Measurements from ENCODE around the gene STARD10.

The STARD10 gene

DNA sequence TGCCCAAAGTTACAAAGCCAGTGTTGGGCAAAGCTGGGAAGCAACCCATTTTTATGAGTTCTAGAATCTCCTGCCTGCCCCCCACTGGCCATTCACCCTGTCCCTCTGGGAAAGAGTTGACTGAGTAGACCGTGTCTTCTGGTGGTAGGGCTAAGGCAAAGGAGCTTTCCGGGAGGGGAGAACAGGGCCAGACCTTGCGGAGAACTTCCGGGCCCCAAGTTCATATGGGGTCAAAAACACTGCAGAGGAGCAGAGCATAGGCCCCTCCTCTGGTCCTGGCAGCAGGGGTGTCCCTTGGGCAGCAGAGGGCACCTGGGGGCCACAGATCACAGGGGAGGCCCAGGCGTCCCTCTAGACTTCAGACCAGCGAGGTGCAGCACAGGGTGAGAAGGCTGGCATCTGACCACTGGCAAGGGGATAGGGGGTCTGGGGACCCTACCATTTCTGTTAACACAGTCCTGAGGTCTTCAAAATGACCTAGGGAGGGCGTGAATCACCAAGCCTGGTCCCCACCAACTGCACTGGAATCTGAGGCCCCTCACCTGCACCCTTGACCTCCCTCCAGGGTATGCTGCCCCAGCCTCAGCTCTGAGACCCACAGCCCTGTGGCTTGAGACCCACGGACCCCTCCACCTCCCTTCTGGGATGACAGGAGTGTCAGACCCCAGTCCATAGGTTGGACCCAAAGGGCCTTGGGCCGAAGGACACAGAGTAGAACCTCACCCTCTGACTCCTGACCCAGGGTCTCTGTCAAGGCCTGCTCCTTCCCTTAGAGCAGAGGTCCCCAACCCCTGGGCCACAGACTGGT is 40.3 kb downstream of the STARD10 start:
- POLR2A ChIA-PET: no interaction called here
- CTCF ChIA-PET: interaction anchor here (0.6 to 0.7 kb wide), 2 partner anchors 34 to 41 kb away, joined by 3 read pairs; partner anchors contain the start of gene STARD10
- TF ChIP-seq SP1 (IDR thresholded peaks at IDR 0.05): no peak
- no peak for DNase-seq (ENCODE audit: extremely low spot score)

DNA sequence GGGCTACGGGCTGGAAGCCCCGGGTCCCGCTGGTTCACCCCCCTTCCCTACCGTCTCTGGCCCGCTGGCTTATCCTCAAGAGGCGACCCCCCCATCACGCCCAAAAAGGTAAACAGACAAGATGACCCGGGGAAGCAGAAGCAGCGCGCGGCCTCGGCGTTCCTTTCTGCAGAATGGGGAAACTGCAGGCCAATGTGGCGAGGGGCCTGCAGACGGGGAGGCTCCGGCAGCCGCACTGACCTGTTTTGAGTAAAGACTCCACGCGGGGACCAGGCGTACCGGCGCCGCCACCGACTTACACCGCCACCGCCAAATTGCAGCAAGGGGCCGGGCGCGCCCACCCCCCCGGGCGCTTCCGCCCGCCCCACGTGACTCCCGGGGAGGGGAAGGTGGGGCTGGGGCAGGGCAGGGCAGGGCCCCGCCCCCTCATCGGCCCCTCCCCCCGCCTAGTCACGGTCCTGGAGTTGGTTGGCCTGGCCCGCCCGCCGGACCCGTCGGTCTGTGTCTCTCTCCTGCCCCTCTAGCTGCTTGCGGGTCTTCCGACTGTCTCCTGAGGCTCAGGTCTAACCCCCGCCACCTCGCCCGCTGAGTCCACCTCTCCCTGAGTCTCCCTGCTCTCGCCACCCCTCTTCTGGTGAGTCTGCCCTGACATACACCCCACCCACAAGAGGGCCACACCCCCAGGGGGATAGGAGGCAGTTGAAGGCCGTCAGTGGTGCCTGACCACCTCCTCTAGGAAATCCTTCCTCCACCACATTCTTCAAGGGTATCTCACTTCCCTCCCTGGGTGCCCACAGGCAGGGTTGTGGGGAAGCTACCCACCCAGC is 41.5 kb downstream of the STARD10 start, which contains the start of gene ARAP1:
TSS of gene ARAP1 (minus strand) at position 321 of the 827 bp plus-strand sequence. CDS start 25,280 bp downstream, outside the sequence.
- ChIA-PET CTCF (interaction anchor here (0.7 kb wide), 1 partner anchor 42 kb away, joined by 3 read pairs; the partner anchor contains the start of gene STARD10), POLR2A (no interaction called here)
- TF ChIP-seq FOXK2 (IDR thresholded peaks at IDR 0.05) (no peak), L3MBTL2 (conservative IDR thresholded peaks at IDR 0.05) (0 out of 2 replicates have a peak, but pooled peaks have one; percentile 16), ELF4 (IDR thresholded peaks at IDR 0.05) (0 out of 2 replicates have a peak, but pooled peaks have one; percentile 22), BHLHE40 (IDR thresholded peaks at IDR 0.05; ENCODE audit: borderline replicate concordance) (no peak)
- DNase-seq (ENCODE audit: extremely low spot score): peak; percentile 87

DNA sequence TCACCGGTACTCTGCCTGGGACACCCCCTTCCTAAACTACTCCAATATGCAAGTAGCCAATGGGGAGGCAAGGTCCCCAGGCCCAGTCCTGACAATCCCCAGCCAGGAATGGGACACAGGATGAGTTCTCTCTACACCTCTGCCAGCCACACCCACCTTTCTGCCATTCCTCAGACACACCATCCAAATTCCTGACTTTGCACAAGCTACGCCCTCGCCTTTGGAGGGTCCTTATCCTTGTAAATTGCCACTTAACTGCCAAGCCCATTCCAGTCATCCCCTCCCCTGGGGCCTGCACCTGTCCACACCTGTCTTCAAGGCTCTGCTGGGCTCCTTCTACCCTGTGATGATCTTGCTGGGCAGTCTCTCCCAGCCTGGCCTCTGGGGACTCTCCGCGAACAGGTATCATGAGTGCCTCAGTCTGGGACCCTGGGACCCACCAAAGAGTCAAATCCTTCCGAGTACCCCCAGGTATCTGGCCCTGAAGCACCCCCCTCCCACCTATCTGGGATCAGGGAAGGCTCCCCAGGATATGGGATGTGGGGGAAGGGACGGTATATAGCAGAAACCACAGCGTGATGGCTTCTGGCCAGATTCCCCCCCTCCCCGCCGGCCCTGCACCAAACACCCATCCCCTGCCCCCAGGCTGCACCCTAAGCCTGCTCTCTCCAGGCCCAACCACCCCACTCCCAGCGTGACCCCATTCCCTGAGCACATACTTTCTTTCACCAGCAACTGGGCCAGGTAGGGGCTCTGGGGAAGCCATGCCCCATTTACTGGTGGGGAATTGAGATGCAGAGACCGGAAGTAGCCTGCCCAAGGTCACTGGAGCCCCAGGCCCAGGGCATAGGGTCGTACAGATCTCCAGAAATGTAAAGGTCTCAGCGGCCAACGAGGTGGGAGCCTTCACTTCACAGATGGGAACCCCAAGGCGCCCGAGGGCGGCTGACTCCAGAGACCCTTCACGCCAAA is 42.4 kb downstream of the STARD10 start:
- ChIA-PET CTCF (no interaction called here), POLR2A (no interaction called here)
- no peak for DNase-seq (ENCODE audit: extremely low spot score)
- TF ChIP-seq FOXK2 (IDR thresholded peaks at IDR 0.05): no peak
- no peak for TF ChIP-seq HDGF (IDR thresholded peaks at IDR 0.05; ENCODE audit: borderline replicate concordance)
- no peak for TF ChIP-seq SUZ12 (IDR thresholded peaks at IDR 0.05)
- TF ChIP-seq, protein P1, sequence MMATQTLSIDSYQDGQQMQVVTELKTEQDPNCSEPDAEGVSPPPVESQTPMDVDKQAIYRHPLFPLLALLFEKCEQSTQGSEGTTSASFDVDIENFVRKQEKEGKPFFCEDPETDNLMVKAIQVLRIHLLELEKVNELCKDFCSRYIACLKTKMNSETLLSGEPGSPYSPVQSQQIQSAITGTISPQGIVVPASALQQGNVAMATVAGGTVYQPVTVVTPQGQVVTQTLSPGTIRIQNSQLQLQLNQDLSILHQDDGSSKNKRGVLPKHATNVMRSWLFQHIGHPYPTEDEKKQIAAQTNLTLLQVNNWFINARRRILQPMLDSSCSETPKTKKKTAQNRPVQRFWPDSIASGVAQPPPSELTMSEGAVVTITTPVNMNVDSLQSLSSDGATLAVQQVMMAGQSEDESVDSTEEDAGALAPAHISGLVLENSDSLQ (IDR thresholded peaks at IDR 0.05): no peak
- TF ChIP-seq FOXA1 (IDR thresholded peaks at IDR 0.05): no peak
- TF ChIP-seq ARNT (IDR thresholded peaks at IDR 0.05): no peak
- TF ChIP-seq ELF4 (IDR thresholded peaks at IDR 0.05): no peak
- TF ChIP-seq ZNF384 (IDR thresholded peaks at IDR 0.05): no peak

DNA sequence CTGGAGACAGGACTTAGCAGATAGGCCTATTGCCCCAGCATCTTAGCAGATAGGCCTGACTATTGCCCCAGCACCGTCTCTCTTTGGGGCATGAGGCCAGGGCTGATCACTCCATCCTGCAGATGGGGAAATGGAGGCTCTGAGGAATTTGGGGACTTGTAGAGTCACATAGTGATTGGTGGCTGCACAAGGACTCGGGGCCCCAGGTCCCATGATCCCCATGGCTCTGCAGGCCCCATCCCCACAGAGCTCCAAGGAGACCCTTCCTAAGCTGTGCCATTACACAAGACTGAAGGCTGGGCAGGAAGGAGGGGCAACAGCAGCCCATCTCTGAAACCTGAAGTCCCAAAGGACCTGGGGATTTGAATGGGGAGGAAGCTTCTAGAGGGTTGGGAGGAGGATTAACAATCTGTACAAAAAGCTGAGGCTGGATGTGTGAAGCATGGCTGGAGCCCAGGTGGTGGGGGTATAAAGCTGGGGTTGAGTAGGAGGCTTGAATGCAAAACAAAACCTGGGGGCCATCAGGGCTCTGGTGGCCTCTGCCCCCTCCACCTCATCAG is 43.2 kb downstream of the STARD10 start:
- TF ChIP-seq FOXK2 (IDR thresholded peaks at IDR 0.05): no peak
- no peak for TF ChIP-seq FOXA1 (IDR thresholded peaks at IDR 0.05)
- ChIA-PET CTCF (no interaction called here), POLR2A (no interaction called here)
- DNase-seq (ENCODE audit: extremely low spot score): no peak

DNA sequence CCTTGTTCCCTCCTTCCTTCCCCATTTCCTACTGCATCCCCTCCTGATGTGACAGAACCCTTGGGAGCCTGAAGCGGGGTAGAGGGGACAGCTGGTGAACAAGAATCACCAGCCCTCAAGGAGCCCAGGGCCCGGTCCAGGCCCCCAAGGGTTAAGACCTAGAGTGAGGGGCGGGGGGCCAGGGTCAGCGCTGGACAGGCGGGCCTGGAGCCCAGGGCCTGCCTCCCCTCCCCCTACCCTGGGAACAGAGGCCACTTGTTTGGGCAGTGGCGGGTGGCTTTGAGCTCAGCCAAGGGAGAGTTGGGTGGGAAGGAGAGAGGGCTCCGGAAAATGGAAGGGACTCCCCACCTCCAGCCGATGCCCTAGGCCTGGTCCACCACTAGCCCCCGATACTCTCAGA is 43.8 kb downstream of the STARD10 start:
- ChIA-PET CTCF (no interaction called here), POLR2A (no interaction called here)
- TF ChIP-seq, protein P1 (IDR thresholded peaks at IDR 0.05): no peak
- no peak for TF ChIP-seq FOXK2 (IDR thresholded peaks at IDR 0.05)
- no peak for TF ChIP-seq FOXA1 (IDR thresholded peaks at IDR 0.05)
- TF ChIP-seq ELF4 (IDR thresholded peaks at IDR 0.05): no peak
- no peak for TF ChIP-seq FOXM1 (IDR thresholded peaks at IDR 0.05; ENCODE audit: borderline replicate concordance)
- TF ChIP-seq L3MBTL2 (conservative IDR thresholded peaks at IDR 0.05): no peak
- TF ChIP-seq NFRKB (IDR thresholded peaks at IDR 0.05): no peak
- DNase-seq (ENCODE audit: extremely low spot score): no peak

DNA sequence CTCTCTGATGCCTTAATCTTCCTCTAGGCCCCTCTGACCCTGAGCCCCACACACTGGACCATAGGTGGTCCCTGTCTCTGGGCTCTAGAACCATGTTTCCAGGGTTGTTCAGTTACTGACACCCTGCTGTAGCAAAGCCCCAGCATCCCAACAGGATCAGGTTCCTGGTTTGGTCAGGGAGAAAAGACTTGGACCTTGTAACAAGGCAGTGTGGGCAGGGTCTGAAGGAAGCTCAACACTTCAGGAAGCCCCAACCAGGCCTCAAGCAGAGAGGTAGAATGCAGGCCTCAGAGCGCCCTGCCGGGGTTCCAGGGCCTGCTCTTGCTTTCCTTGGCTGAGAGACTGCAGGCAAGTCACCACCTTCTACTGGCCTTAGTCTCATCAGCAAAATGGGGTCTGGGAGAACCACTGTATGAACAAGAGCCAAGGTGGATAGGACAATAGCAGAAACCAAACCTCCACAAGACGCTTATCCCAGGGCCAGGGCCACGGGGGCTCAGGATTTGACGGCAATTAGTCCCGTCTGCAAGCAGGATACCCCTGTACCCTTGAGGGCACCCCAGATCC is 46.5 kb downstream of the STARD10 start:
- POLR2A ChIA-PET: interaction anchor here (1.1 kb wide), 1 partner anchor 75 kb away, joined by 3 read pairs; no protein-coding TSS in a partner anchor
- TF ChIP-seq FOXM1 (IDR thresholded peaks at IDR 0.05; ENCODE audit: borderline replicate concordance): no peak
- TF ChIP-seq ELF4 (IDR thresholded peaks at IDR 0.05): no peak
- TF ChIP-seq CTBP1 (IDR thresholded peaks at IDR 0.05; ENCODE audit: borderline replicate concordance): no peak
- no peak for TF ChIP-seq FOXK2 (IDR thresholded peaks at IDR 0.05)
- no peak for TF ChIP-seq ARNT (IDR thresholded peaks at IDR 0.05)
- TF ChIP-seq TARDBP (IDR thresholded peaks at IDR 0.05): no peak
- TF ChIP-seq SUZ12 (IDR thresholded peaks at IDR 0.05): no peak
- TF ChIP-seq HDGF (IDR thresholded peaks at IDR 0.05; ENCODE audit: borderline replicate concordance): no peak
- no peak for TF ChIP-seq FOXA1 (IDR thresholded peaks at IDR 0.05)
- no peak for TF ChIP-seq SP1 (IDR thresholded peaks at IDR 0.05)
- no peak for TF ChIP-seq LEF1 (IDR thresholded peaks at IDR 0.05; ENCODE audit: borderline replicate concordance)
- no peak for TF ChIP-seq BHLHE40 (IDR thresholded peaks at IDR 0.05; ENCODE audit: borderline replicate concordance)
- DNase-seq (ENCODE audit: extremely low spot score): no peak
- CTCF ChIA-PET: interaction anchor here (0.7 to 0.9 kb wide), 2 partner anchors 47 kb away, joined by 3 read pairs; partner anchors contain the start of gene STARD10

Data from HEK293T (cell line).